Islet precursor cell (in vitro differentiated cells): ENCODE data around the gene TMEM87A.

Source experiments
- DNase-seq: peaks from one replicate; pipeline ENCODE4 v3.0.0-alpha.2; 2018

The TMEM87A gene

DNA sequence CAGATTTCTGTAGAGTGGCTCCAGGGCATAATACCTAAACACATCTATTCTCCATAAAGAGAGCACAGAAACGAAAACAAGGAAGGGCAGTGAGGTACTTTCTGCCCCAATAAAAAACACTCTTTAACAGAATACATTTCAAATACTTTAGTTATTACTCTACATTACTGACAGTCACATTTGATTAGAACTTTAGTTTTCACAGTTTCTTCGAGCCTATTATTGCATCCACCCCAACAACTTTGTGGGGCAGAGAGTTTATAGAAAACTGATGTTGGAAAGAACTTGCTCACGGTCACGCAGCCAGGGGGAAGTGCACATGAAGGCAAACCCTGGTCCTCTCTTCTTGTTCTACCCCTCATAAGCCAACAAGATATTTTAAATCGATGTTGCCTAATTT is 74.1 kb downstream of the TMEM87A start:
- no peak for DNase-seq

DNA sequence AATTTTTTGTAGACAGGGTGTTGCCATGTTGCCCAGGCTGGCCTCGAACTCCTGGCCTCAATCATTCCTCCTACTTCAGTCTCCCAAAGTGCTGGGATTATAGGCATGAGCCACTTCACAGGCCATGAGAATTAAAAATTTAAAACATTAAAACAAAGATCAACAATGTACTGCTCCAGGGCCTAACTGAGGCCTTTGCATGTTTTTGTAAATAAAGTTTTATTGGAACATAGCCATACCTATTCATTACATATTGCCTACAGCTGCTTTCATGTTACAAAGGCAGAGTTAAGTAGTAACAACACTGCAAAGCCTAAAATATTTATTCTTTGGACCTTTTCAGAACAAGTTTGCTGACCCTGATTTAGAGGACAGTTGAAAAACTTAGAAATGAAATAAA is 74.7 kb downstream of the TMEM87A start:
- no peak for DNase-seq

DNA sequence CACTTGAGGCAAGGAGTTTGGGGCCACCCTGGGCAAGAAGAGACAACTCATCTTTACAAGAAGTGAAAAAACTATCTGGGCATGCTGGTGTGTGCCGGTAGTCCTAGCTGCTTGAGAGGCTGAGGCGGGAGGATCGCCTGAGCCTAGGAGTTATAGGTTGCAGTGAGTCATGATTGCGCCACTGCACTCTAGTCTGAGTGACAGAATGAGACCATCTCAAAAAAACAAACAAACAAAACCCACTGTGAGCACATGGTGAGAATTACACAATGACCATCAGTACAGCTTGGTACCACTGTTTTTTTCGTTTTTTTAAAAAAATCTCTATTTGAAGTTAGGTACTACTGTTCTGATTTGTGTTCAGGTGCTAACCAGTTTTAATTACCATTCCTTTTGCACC is 78.7 kb downstream of the TMEM87A start:
- DNase-seq: no peak

DNA sequence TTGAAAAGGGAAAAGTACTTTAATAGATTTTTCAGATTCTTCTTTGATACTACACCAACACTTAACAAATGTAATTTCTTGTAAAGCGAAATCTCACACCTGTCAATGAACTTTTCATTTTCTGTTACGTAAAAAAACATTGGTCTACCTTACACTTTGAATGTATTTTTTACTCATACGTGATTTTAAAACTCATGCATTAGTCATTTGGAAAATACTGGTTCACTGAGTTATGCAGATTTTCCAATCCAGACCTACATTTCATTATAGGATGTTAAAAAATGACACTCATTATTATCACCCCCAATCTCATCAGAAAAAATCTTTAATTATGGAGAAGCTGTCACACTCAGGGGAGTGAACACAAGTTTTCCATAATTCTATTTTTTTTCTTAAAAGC is 79.8 kb downstream of the TMEM87A start:
- no peak for DNase-seq

DNA sequence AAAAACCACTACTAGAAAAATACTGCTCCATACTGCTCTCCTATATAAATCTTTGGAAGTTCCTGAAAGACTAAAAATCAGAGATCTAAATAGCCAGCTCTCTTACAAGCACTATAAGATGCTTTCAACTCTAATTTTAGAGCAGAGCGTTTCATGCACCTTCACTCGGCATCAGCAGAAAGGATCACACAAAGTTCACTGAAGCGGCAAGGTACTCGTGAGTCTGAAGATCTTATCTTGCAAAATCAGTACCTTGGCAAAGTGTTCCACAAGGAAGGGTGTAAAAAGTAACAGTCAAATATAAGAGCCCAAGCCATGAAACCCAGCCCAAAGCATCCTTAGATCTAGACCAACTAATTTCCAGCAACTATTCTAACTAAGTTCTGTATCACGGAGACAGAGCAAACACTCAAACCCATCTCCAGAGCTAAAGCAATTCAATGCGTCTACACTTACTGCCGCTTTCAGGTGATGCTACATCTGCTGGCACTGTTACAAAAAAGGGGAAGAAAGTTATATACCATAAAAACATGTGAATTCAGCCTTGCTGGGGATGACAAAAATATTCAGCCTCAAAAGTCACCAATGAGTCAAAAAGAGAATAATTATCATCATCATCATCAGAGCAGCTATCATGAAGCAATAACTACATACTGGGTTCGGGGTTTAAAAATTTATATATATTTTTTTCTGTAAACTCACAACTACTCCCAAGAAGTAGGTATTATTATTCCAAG is 81.5 kb downstream of the TMEM87A start:
- no peak for DNase-seq

DNA sequence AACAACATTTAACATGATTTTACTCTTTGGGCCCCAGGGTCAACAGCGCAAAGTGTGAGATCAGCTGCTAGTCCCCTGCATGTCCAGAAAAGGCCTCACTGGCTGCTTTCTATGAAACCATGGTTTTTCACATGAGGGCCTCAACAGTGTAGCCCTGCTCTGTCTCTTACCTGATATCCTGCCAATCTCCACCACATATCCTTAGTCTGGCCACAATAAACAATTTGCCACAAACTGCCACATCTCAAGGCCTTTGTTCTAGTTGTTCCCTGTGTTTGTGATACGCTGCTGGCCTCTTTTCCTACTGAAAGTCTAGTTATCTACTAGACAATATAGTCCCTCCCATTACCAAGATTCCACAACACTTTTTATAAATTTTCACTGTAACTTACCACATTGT is 82.9 kb downstream of the TMEM87A start:
- DNase-seq: no peak

DNA sequence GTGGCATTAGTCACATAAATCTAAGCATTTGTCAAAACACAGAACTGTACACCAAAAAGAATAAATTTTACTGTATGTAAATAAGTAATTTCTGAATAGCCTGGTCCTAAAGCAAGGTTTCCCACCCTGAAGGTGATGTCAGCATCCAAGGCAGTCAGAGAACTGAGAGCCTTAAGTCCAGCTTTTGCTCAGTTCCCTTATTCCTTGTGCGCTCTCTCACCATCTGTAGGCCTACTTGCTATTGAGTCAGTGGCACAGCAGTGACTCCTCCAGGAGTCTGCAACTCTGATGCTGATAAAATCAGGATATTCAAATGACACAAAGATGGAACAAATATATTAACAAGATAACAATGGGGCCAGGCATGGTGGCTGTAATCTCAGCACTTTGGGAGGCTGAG is 87.4 kb downstream of the TMEM87A start:
- no peak for DNase-seq

DNA sequence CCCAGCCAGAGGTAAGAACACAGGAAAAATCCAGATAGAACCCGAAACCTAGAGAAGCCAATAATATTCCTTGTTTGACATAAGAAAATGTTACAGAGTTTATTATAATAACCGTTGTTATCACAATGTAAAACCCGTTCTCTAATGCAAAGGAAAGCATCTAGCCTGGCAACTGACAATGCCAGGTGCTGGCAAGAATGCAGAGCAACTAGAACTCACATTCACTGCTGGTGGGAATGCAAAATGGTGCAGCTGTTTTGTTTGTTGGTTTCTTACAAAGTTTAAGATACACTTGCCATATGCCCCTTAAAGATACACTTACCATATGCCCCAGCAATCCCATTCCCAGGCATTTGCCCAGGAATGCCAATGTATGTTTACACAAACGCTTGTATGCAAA is 88.5 kb downstream of the TMEM87A start:
- DNase-seq: no peak

DNA sequence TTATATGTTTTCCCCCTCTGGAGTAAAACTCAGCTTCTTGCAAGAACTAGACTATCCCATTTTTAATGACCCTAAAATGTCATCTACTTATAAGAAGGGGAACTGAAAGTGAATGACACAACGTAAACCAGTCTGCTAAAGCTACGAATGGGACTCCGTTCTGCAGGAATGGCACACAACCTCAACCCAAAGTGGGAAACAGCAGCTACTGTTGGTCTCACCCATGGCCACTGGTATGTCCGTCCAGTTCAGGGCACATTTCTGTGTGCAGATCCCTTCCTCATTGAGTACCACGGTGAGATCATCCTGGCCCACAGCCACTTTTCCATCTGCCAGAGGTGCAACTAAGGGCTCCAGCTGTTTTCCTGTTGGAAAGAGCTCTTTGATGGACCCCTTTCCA is 88.9 kb downstream of the TMEM87A start:
- DNase-seq: no peak

DNA sequence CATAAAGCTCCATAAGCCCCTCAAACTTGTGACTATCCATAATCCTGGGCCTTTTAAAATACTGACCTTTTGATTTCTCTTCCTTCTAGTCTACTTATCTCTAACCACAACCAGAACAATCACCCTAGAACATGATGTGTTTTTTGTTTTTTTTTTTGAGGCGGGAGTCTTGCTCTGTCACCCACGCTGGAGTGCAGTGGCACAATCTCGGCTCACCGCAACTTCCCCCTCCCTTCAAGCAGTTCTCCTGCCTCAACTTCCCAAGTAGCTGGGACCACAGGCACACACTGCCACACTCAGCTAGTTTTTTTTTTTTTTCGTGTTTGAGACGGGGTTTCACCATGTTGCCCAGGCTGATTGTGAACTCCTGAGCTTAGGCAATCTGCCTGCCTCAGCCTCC is 90.3 kb downstream of the TMEM87A start:
- no peak for DNase-seq

DNA sequence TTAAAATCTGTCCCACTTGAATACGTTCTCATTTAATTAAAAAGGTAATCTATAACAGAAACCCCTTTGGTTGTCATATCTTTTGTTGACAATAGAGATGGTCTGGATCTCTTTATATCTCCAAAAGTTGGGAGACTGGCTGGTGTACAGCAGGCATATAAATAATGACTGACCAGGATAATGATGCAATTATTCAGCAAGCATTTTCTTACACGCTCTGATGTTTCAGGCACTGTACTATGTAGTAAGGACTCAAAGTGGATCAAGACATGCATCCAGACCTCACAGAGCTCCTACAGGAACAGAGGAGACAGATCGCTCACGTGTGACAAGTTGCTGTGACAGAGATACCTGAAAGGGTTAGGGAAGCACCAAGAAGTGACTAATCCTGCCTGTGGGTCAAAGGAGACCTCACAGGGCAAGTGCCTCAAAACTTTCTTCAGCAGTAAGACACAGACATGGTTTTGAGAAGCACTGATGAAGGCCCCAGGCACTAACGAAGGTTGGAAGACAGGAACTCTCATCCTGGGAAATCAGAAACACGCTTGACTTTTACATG is 90.8 kb downstream of the TMEM87A start:
- no peak for DNase-seq

DNA sequence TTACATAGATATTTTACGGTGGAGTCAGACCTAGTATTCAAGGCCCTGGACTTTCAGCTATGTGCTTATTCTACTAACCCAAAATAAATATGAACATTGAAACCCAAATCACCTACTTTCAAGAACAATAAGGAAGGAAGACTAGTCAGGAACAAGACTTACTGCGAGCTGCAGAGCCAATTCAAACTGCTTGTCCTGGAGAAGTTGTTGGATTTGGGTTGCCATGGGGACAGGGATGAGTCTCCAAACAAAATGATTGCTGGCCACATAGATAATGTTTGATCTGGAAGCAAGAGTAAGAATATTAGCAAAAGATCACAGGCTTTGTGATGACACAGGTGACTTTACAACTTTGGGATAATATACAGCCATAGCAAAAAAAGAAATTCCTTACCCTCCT is 95.2 kb downstream of the TMEM87A start:
- DNase-seq: no peak

DNA sequence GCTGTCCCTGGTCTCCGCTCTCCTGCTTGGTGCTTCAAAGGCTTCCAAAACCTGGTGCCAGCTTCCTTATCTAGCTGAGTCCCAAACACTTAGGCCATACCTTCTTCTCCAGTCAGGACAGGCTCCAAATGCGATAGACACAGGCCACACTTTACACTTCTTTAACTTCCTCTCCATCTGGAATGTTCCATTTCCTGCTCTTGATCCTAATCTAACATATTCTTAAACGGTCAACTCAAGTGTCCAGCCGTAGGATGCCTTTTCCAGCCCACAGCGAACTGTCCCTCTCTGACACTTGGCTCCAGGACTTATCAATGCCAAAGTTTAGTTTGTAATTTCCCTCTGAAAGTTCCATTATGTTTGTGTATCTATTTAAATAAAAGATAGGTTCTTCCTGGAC is 97.6 kb downstream of the TMEM87A start:
- no peak for DNase-seq

DNA sequence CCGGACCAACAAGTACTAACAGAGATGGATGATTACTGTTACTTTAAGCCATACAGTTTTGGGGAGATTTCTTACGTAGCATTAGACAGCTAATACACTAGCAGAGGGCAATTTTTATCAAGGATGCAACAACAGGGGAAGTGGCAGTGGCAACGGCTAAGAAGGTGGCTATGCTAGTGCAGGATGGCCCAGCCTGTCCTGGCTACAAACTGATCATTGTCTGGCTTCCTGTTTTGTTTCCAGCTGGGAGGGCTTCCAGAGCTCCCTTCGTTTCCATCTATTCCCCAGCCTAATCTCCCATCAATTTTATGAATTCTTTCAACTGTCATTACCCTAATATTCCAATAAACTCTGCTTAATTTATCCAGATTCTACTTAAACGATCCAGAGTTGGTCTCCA is 100.8 kb downstream of the TMEM87A start:
- DNase-seq: no peak

DNA sequence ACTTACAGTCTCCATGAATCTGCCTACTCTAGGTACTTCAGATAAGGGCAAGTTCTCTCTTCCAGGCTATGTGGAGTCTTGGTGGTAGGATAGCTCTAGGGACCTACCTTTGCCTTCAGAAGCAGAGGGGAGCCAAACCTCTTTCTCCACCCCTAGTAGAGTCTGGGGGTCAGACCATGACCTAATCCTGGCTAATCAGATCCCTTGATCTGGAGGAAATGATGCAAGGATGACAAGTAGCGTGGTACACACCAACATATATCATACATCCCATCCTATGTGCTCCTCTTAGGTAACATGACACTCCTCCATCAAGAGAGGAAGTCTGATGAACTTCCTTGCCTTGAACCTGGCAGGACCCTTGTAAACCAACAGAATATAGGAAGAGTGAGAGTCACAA is 101.4 kb downstream of the TMEM87A start:
- DNase-seq: no peak

DNA sequence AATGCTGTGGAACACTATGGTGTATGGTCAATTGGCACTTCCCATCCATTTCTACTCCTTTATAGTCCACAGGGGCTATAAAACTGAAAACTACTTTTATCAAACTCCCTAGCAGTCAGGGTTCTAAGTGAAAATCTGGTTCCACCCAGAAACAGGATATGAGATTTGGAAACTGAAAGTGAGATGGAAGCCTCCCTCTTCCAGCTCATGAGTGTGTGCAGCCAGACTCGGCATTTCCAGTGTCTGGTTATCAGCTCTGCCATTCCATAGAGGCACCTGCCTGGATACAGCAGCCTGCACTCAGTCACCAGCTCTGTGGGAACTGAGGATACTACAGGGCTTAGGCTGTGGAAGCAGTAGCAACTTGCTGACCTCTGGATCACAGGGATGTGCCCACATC is 102.1 kb downstream of the TMEM87A start:
- DNase-seq: no peak

DNA sequence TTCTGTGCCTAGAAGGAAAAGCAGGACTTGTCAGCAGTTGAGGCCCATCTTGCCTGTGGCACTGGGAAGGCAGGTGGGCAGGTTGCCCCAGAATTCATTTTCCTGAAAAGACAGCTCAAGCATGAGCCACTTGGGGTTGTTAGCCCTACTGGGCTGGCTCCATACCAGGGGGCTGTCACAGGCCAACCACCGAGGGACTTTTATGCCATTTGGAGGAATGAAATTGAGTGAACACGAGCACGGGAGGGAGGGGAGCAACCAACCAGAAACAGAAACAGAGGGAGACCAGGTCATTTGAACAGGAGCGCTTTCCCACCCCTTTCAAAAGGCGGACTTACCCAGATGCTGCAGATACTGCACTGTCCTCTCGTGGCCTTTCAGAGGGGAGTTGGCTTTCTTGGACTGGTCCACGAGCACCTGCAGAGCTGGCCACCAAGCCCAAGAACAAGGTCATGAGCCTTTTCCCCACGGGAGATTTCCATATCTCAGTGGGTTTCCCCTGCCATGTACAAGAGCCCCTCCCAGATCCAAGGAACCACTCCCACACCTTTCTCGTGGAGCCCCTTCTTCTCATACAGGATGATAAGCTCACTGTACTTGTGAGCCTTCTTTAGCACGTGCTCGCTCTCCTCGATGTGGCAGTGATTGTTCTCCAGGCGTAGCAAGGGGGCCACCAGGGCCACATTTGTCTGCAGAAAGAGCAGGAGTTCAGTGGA is 106.8 kb downstream of the TMEM87A start:
- no peak for DNase-seq

DNA sequence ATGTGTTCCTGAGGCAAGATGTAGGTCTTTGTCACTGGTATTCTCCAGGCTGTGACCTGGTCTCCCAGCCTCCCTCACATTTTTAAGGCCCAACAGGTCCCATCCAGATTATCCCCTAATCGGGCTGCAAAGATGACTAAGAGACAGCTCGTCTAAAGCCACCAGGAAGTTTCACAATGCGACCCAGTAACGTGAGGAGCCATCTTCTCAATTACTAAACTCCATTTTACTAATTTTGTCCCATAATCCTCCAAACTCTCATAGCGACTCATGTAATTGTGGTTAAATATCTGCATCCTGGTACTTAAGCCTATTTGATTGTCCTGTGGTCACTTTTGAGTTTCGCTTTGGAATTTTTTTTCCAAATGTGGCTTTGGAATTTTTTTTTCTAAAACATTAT is 108.1 kb downstream of the TMEM87A start:
- DNase-seq: peak; percentile 40

DNA sequence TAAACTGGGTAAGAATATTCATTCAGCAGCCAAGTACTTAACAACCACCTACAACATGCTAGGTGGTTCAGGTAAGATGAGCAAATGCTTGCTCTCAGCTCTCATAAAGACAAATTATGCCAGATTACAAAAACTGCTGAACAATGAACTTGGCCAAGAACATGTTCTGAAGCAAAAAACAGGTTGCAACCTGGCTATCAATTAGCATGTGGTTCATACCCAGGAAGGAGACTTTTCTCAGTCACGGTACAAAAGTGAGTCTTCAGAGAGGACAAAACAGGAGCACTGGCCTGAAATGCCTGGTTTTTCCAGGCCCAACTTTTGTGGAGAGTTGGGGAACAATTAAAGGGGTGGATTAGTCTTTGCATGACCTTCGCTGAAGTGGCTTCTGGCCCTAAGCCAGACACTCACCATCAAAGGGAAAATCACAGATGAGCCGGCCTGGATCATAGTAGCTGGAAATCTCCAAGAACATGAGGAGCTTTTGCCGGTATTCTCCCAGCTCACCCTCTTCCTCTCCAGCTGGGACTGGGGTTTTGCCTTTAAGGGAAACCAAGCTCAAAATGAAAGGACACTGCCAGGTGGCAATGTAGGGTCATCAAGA is 109.2 kb downstream of the TMEM87A start:
- peak; percentile 25 for DNase-seq

DNA sequence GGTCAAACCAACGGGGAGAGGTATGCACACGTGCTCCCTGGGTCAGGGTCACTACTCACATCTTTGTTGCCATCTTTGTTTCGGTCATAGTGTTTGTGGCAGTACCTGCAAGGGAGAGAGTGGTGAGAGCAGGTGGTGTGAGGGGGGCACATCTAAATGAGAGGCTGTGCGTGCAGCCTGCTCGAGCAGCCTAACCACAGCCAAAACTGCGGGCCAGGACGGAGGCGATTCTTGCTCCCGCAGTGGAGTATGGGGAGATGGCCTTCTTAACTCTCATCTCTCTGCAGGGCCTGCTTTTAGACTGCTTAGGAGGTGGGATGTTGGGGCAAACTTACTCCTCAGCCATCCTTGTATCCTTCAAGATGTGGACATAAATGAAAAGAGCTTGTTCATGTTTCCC is 109.9 kb downstream of the TMEM87A start:
- DNase-seq: peak; percentile 24
